ENCODE results near the gene MS4A6E.

DNA sequence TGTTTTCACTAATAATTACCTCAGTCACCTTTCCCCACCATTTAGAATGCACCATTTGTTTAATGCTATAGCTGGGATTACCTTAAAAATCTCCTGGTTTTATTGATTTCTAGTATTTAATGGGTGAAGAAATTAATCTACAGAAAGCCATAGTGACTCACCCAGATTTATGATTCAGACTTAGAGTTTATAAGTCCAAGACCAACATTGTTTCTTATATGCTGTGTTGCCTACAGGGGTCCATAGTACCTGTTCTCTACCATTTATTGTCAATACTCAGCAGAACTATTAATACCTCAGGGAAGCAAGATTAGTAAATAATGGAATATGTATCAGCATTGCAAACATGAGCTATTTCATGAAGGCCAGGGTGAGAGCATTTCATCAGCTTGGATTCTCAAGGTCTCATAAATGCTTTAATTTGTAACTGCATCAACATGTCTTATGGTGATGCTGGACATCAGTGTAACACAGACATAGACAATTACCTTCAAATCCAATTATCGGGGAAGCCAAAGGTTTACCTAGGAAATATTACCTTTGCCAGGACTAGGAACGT lies 43.3 kb downstream of the MS4A6E start:
- TF ChIP-seq, protein P1, sequence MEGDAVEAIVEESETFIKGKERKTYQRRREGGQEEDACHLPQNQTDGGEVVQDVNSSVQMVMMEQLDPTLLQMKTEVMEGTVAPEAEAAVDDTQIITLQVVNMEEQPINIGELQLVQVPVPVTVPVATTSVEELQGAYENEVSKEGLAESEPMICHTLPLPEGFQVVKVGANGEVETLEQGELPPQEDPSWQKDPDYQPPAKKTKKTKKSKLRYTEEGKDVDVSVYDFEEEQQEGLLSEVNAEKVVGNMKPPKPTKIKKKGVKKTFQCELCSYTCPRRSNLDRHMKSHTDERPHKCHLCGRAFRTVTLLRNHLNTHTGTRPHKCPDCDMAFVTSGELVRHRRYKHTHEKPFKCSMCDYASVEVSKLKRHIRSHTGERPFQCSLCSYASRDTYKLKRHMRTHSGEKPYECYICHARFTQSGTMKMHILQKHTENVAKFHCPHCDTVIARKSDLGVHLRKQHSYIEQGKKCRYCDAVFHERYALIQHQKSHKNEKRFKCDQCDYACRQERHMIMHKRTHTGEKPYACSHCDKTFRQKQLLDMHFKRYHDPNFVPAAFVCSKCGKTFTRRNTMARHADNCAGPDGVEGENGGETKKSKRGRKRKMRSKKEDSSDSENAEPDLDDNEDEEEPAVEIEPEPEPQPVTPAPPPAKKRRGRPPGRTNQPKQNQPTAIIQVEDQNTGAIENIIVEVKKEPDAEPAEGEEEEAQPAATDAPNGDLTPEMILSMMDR (conservative IDR thresholded peaks at IDR 0.05), result no peak
- no peak for TF ChIP-seq EZH2 (IDR thresholded peaks at IDR 0.05; ENCODE audit: low read depth)

All from PC-9 (cell line).